ENCODE results near the gene GPR183.

The GPR183 gene

GRCh38 chr13:99354371-99354951 is 47.3 kb upstream of the GPR183 start:
- no CpG with 5 or more reads among the region's 8 CpGs for WGBS (ENCODE audit: extremely low coverage, insufficient coverage, insufficient read length)
- H3K4me3 ChIP-seq (ENCODE audit: low read depth, low read length), result no peak overlapping the region
- H3K27ac ChIP-seq (ENCODE audit: low read depth, low read length), result no peak overlapping the region
- peak overlapping the region; percentile 40 for H2BK12ac ChIP-seq (ENCODE audit: low read length)
- no peak overlapping the region for H2AK5ac ChIP-seq (ENCODE audit: low read length)
- no peak overlapping the region for H3K23ac ChIP-seq (ENCODE audit: low read length)
- no peaks in the 10 kb centered on the region for H3K79me2 ChIP-seq (ENCODE audit: control insufficient read depth, insufficient read depth, low read length, poor library complexity)
- H3K4me2 ChIP-seq (ENCODE audit: low read length), result no peak overlapping the region
- no peak overlapping the region for H2AFZ ChIP-seq (ENCODE audit: insufficient read depth, low read length, poor library complexity)
- no peak overlapping the region for H4K91ac ChIP-seq (ENCODE audit: low read depth, low read length)
- H4K8ac ChIP-seq (ENCODE audit: low read depth, low read length), result no peak overlapping the region
- peak; percentile 94 to 96 for DNase-seq
- H2BK5ac ChIP-seq (ENCODE audit: low read depth, low read length, poor library complexity), result no peak overlapping the region
- no peak overlapping the region for H3K14ac ChIP-seq (ENCODE audit: low read length)
- peaks cover 2% of the 10 kb centered on the region for H3K9me3 ChIP-seq (ENCODE audit: insufficient read depth, low read depth, low read length)
- H3K36me3 ChIP-seq (ENCODE audit: control insufficient read depth in 1 of 2, insufficient read depth in 2 of 2, low read length in 2 of 2), result peaks cover 3 to 18% of the 10 kb centered on the region in 2 experiments
- H4K12ac ChIP-seq (ENCODE audit: low read depth, low read length), result no peak overlapping the region
- H3K27me3 ChIP-seq (ENCODE audit: insufficient read depth, low read length), result no peaks in the 10 kb centered on the region
- H2BK120ac ChIP-seq (ENCODE audit: insufficient read depth, low read length, poor library complexity), result no peak overlapping the region
- H3K9ac ChIP-seq (ENCODE audit: low read length), result no peak overlapping the region
- no peak overlapping the region for H3K18ac ChIP-seq (ENCODE audit: low read length)
- H3K79me1 ChIP-seq (ENCODE audit: low read length), result no peaks in the 10 kb centered on the region
- H3K4me1 ChIP-seq (ENCODE audit: control insufficient read depth in 1 of 2, insufficient read depth in 2 of 2, low read length in 2 of 2), result peaks cover 19 to 29% of the 10 kb centered on the region in 2 experiments
- no peak overlapping the region for H3K4ac ChIP-seq (ENCODE audit: low read depth, low read length)

GRCh38 chr13:99353836-99354235 is 46.6 kb upstream of the GPR183 start:
- Histone ChIP-seq H3K9me3 (ENCODE audit: insufficient read depth, low read depth, low read length) (peaks cover 2% of the 10 kb centered on the region), H3K4ac (ENCODE audit: low read depth, low read length) (no peak overlapping the region), H3K79me2 (ENCODE audit: control insufficient read depth, insufficient read depth, low read length, poor library complexity) (no peaks in the 10 kb centered on the region), H2BK12ac (ENCODE audit: low read length) (no peak overlapping the region), H3K23ac (ENCODE audit: low read length) (no peak overlapping the region), H3K27me3 (ENCODE audit: insufficient read depth, low read length) (no peaks in the 10 kb centered on the region), H4K91ac (ENCODE audit: low read depth, low read length) (no peak overlapping the region), H3K18ac (ENCODE audit: low read length) (no peak overlapping the region), H3K9ac (ENCODE audit: low read length) (no peak overlapping the region), H3K79me1 (ENCODE audit: low read length) (no peaks in the 10 kb centered on the region), H2AK5ac (ENCODE audit: low read length) (no peak overlapping the region), H3K27ac (ENCODE audit: low read depth, low read length) (no peak overlapping the region), H2BK120ac (ENCODE audit: insufficient read depth, low read length, poor library complexity) (no peak overlapping the region), H3K36me3 (ENCODE audit: control insufficient read depth in 1 of 2, insufficient read depth in 2 of 2, low read length in 2 of 2) (peaks cover 3 to 19% of the 10 kb centered on the region in 2 experiments), H4K8ac (ENCODE audit: low read depth, low read length) (no peak overlapping the region), H4K12ac (ENCODE audit: low read depth, low read length) (no peak overlapping the region), H2AFZ (ENCODE audit: insufficient read depth, low read length, poor library complexity) (no peak overlapping the region), H2BK5ac (ENCODE audit: low read depth, low read length, poor library complexity) (no peak overlapping the region), H3K4me2 (ENCODE audit: low read length) (no peak overlapping the region), H3K4me1 (ENCODE audit: control insufficient read depth in 1 of 2, insufficient read depth in 2 of 2, low read length in 2 of 2) (peaks cover 19 to 29% of the 10 kb centered on the region in 2 experiments), H3K4me3 (ENCODE audit: low read depth, low read length) (no peak overlapping the region), H3K14ac (ENCODE audit: low read length) (no peak overlapping the region)
- no CpG with 5 or more reads among the region's 8 CpGs for WGBS (ENCODE audit: extremely low coverage, insufficient coverage, insufficient read length)
- DNase-seq, result peak in 1 of 2 donors; percentile 34

- no peaks in the 10 kb centered on the region for H3K79me1 ChIP-seq (ENCODE audit: low read length)
- peaks cover 19 to 29% of the 10 kb centered on the region in 2 experiments for H3K4me1 ChIP-seq (ENCODE audit: control insufficient read depth in 1 of 2, insufficient read depth in 2 of 2, low read length in 2 of 2)
- no peak overlapping the region for H3K9ac ChIP-seq (ENCODE audit: low read length)
- H3K4me2 ChIP-seq (ENCODE audit: low read length), result no peak overlapping the region
- H3K9me3 ChIP-seq (ENCODE audit: insufficient read depth, low read depth, low read length), result peaks cover 2% of the 10 kb centered on the region
- no peaks in the 10 kb centered on the region for H3K27me3 ChIP-seq (ENCODE audit: insufficient read depth, low read length)
- no peak overlapping the region for H2AK5ac ChIP-seq (ENCODE audit: low read length)
- no peak overlapping the region for H3K27ac ChIP-seq (ENCODE audit: low read depth, low read length)
- no peak overlapping the region for H3K18ac ChIP-seq (ENCODE audit: low read length)
- no peak overlapping the region for H3K14ac ChIP-seq (ENCODE audit: low read length)
- H3K79me2 ChIP-seq (ENCODE audit: control insufficient read depth, insufficient read depth, low read length, poor library complexity), result no peaks in the 10 kb centered on the region
- H3K36me3 ChIP-seq (ENCODE audit: control insufficient read depth in 1 of 2, insufficient read depth in 2 of 2, low read length in 2 of 2), result peaks cover 3 to 21% of the 10 kb centered on the region in 2 experiments
- H4K8ac ChIP-seq (ENCODE audit: low read depth, low read length), result no peak overlapping the region
- H2BK12ac ChIP-seq (ENCODE audit: low read length), result no peak overlapping the region
- no peak overlapping the region for H2BK120ac ChIP-seq (ENCODE audit: insufficient read depth, low read length, poor library complexity)
- DNase-seq, result no peak
- no peak overlapping the region for H3K4me3 ChIP-seq (ENCODE audit: low read depth, low read length)
- no peak overlapping the region for H4K12ac ChIP-seq (ENCODE audit: low read depth, low read length)
- no peak overlapping the region for H3K4ac ChIP-seq (ENCODE audit: low read depth, low read length)
- H4K91ac ChIP-seq (ENCODE audit: low read depth, low read length), result no peak overlapping the region
- no peak overlapping the region for H2AFZ ChIP-seq (ENCODE audit: insufficient read depth, low read length, poor library complexity)
- no peak overlapping the region for H2BK5ac ChIP-seq (ENCODE audit: low read depth, low read length, poor library complexity)
- WGBS (ENCODE audit: extremely low coverage, insufficient coverage, insufficient read length), result no CpG with 5 or more reads among the region's 2 CpGs
- no peak overlapping the region for H3K23ac ChIP-seq (ENCODE audit: low read length)
Measured at GRCh38 chr13:99353246-99353600, 46.0 kb upstream of the GPR183 start.

GRCh38 chr13:99352351-99353245 is 45.4 kb upstream of the GPR183 start:
- Histone ChIP-seq H3K4me3 (ENCODE audit: low read depth, low read length) (no peak overlapping the region), H2AK5ac (ENCODE audit: low read length) (no peak overlapping the region), H2AFZ (ENCODE audit: insufficient read depth, low read length, poor library complexity) (no peak overlapping the region), H3K79me2 (ENCODE audit: control insufficient read depth, insufficient read depth, low read length, poor library complexity) (no peaks in the 10 kb centered on the region), H3K14ac (ENCODE audit: low read length) (no peak overlapping the region), H3K79me1 (ENCODE audit: low read length) (no peaks in the 10 kb centered on the region), H3K36me3 (ENCODE audit: control insufficient read depth in 1 of 2, insufficient read depth in 2 of 2, low read length in 2 of 2) (peaks cover 3 to 22% of the 10 kb centered on the region in 2 experiments), H3K23ac (ENCODE audit: low read length) (no peak overlapping the region), H4K12ac (ENCODE audit: low read depth, low read length) (no peak overlapping the region), H3K4ac (ENCODE audit: low read depth, low read length) (no peak overlapping the region), H3K9ac (ENCODE audit: low read length) (peak overlapping the region; percentile 17), H3K4me1 (ENCODE audit: control insufficient read depth in 1 of 2, insufficient read depth in 2 of 2, low read length in 2 of 2) (peaks cover 19 to 29% of the 10 kb centered on the region in 2 experiments), H3K27ac (ENCODE audit: low read depth, low read length) (no peak overlapping the region), H3K9me3 (ENCODE audit: insufficient read depth, low read depth, low read length) (peaks cover 2% of the 10 kb centered on the region), H3K18ac (ENCODE audit: low read length) (no peak overlapping the region), H2BK120ac (ENCODE audit: insufficient read depth, low read length, poor library complexity) (no peak overlapping the region), H2BK12ac (ENCODE audit: low read length) (no peak overlapping the region), H2BK5ac (ENCODE audit: low read depth, low read length, poor library complexity) (no peak overlapping the region), H3K4me2 (ENCODE audit: low read length) (no peak overlapping the region), H3K27me3 (ENCODE audit: insufficient read depth, low read length) (no peaks in the 10 kb centered on the region), H4K8ac (ENCODE audit: low read depth, low read length) (no peak overlapping the region), H4K91ac (ENCODE audit: low read depth, low read length) (no peak overlapping the region)
- DNase-seq, result peak; percentile 8 to 44
- no CpG with 5 or more reads among the region's 17 CpGs for WGBS (ENCODE audit: extremely low coverage, insufficient coverage, insufficient read length)

Measured in trophoblast cell (in vitro differentiated cells and primary cell).